PC-3 (cell line): ENCODE data around the gene TRPV5. TPM values are rescaled to one million over a fixed set of nuclear protein-coding genes. Genes with fewer than 3 reads are reported as not detected.

Experiments used
- ATAC-seq: fragments of 200-7000 bp; cut with Tn5 transposase; 2 replicates; pipeline ENCODE4 v1.9.1; 2020; ENCODE audit warnings: mild to moderate bottlenecking, moderate library complexity
- BruUV-seq: library from RNA; stranded (reverse); fragments of 400-500 nt; replicated peaks from 2 replicates; lab custom pipeline; 2021; lab: Mats Ljungman, UMichigan
- CTCF ChIA-PET: fragments of 300-600 bp; sonication (Branson Sonifier 250); formaldehyde crosslinking; loops from one replicate; lab custom pipeline; 2022; ENCODE audit warnings: antibody characterized with exemption; lab: Charles Lee
- POLR2A ChIA-PET: fragments of 300-600 bp; sonication (Branson Sonifier 250); formaldehyde crosslinking; loops from one replicate; lab custom pipeline; 2022; ENCODE audit warnings: antibody characterized with exemption; ENCODE audit not compliant: unreplicated experiment; lab: Charles Lee
- DNase-seq: peaks from one replicate; pipeline ENCODE4 v3.0.0-alpha.2; 2015
- H2AFZ ChIP-seq: fragments of 300-600 bp; sonication (generic); 2 replicates; pipeline ENCODE4 v1.6.0; 2016; ENCODE audit warnings: antibody characterized with exemption, low read length
- H3F3A ChIP-seq: fragments of 300-600 bp; sonication (generic); one replicate; pipeline ENCODE4 v1.6.0; 2017; ENCODE audit warnings: antibody characterized with exemption, low read length, control low read depth, mild to moderate bottlenecking; ENCODE audit not compliant: unreplicated experiment
- H3K27ac ChIP-seq: fragments of 300-600 bp; sonication (generic); 2 replicates; pipeline ENCODE4 v1.5.1; 2016; ENCODE audit warnings: mild to moderate bottlenecking, low read length
- H3K27me3 ChIP-seq: fragments of 300-600 bp; sonication (generic); 2 replicates; pipeline ENCODE4 v1.6.1; 2016; ENCODE audit warnings: low read length, mixed read lengths
- H3K36me3 ChIP-seq: fragments of 300-600 bp; sonication (generic); 2 replicates; pipeline ENCODE4 v1.6.1; 2016; ENCODE audit warnings: low read depth, mixed run types, low read length, mixed read lengths
- H3K4me1 ChIP-seq: fragments of 300-600 bp; sonication (generic); 2 replicates; pipeline ENCODE4 v1.5.1; 2016; ENCODE audit warnings: low read length; ENCODE audit not compliant: insufficient read depth
- H3K4me2 ChIP-seq: fragments of 300-600 bp; sonication (generic); 2 replicates; pipeline ENCODE4 v1.6.0; 2016; ENCODE audit warnings: low read length
- H3K4me3 ChIP-seq: fragments of 300-600 bp; sonication (generic); 2 replicates; pipeline ENCODE4 v1.5.1; 2016; ENCODE audit warnings: mild to moderate bottlenecking, low read length, mixed read lengths
- H3K79me2 ChIP-seq: fragments of 300-600 bp; sonication (generic); 2 replicates; pipeline ENCODE4 v1.6.1; 2017; ENCODE audit warnings: low read length, mixed read lengths
- H3K9ac ChIP-seq: fragments of 300-600 bp; sonication (generic); 2 replicates; pipeline ENCODE4 v1.6.0; 2016; ENCODE audit warnings: mild to moderate bottlenecking, low read length
- H3K9me2 ChIP-seq: fragments of 300-600 bp; sonication (generic); replicated peaks from 2 replicates; pipeline ENCODE4 v1.6.1; 2016; ENCODE audit warnings: mixed run types, low read length, mixed read lengths
- H3K9me3 ChIP-seq: fragments of 300-600 bp; sonication (generic); 2 replicates; pipeline ENCODE4 v1.6.1; 2016; ENCODE audit warnings: low read length, mixed read lengths
- H4K20me1 ChIP-seq: fragments of 300-600 bp; sonication (generic); 2 replicates; pipeline ENCODE4 v1.6.1; 2016; ENCODE audit warnings: low read length, mixed read lengths
- EZH2 ChIP-seq: fragments of 300-600 bp; sonication (generic); IDR thresholded peaks from one replicate; pipeline ENCODE4 v1.6.1; 2017; ENCODE audit warnings: antibody characterized with exemption, mild to moderate bottlenecking, low read length; ENCODE audit not compliant: unreplicated experiment
- EZH2phosphoT487 ChIP-seq: fragments of 300-600 bp; sonication (generic); IDR thresholded peaks from 2 replicates; pipeline ENCODE4 v1.6.1; 2018; ENCODE audit warnings: mild to moderate bottlenecking, antibody characterized with exemption, low read length, borderline replicate concordance
- intact Hi-C: fragments of 100-400 bp; cut with micrococcal nuclease; formaldehyde crosslinking; loops from 2 replicates; pipeline ENCODE4 v1.9.0; 2023
- total RNA-seq: library from RNA; depleted of rRNA; stranded (reverse); fragments of >200 nt; gene quantifications from 2 replicates; pipeline ENCODE4 v1.2.3, GENCODE V29; 2014
- TF ChIP-seq, protein P1 (sequence below): fragments of 300-600 bp; sonication (generic); conservative IDR thresholded peaks from 2 replicates; pipeline ENCODE4 v1.5.1; 2017; ENCODE audit warnings: antibody characterized with exemption, low read depth, mild to moderate bottlenecking, low read length

Gene TRPV5
- total RNA-seq, 1 experiment from 2014 or later: not detected

DNA sequence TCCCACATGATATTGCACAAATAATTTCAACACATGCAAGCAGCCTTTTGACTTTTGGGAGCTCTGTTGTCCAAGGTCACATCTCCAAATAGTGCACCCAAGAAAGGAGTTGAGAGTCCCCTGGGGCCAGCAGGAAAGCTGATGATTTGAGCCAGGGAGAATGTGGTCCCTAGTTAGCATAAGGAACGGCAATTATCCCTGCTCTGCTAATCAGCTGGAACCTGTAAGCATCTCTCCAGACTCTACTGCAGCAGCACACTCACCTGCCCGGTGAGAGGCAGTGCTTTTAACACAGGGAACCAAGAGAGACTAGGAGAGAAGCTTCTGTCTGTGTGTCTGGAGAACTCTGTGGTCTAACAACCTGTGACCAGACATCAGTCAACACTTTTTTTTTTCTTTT, 17.0 kb downstream of the TRPV5 start:
- no peak overlapping the region for H3K4me3 ChIP-seq
- POLR2A ChIA-PET: no interaction called here
- DNase-seq (no peak), ATAC-seq (no peak)
- CTCF ChIA-PET: no interaction called here
- no peak overlapping the region for H2AFZ ChIP-seq
- TF ChIP-seq, protein P1, sequence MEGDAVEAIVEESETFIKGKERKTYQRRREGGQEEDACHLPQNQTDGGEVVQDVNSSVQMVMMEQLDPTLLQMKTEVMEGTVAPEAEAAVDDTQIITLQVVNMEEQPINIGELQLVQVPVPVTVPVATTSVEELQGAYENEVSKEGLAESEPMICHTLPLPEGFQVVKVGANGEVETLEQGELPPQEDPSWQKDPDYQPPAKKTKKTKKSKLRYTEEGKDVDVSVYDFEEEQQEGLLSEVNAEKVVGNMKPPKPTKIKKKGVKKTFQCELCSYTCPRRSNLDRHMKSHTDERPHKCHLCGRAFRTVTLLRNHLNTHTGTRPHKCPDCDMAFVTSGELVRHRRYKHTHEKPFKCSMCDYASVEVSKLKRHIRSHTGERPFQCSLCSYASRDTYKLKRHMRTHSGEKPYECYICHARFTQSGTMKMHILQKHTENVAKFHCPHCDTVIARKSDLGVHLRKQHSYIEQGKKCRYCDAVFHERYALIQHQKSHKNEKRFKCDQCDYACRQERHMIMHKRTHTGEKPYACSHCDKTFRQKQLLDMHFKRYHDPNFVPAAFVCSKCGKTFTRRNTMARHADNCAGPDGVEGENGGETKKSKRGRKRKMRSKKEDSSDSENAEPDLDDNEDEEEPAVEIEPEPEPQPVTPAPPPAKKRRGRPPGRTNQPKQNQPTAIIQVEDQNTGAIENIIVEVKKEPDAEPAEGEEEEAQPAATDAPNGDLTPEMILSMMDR: no peak
- no peak for TF ChIP-seq EZH2
- no peak for TF ChIP-seq EZH2phosphoT487
- no peaks in the 10 kb centered on the region for H3K9me2 ChIP-seq
- H3K4me2 ChIP-seq: no peak overlapping the region
- no peaks in the 10 kb centered on the region for H3K9me3 ChIP-seq
- intact Hi-C loops: no loop called here
- no peaks in the 10 kb centered on the region for H3K36me3 ChIP-seq
- H3K4me1 ChIP-seq: no peaks in the 10 kb centered on the region
- no TSS peak for BruUV-seq
- no peaks in the 10 kb centered on the region for H3K79me2 ChIP-seq
- H3K9ac ChIP-seq: no peak overlapping the region
- no peak overlapping the region for H3K27ac ChIP-seq
- no peaks in the 10 kb centered on the region for H4K20me1 ChIP-seq
- H3F3A ChIP-seq: no peaks in the 10 kb centered on the region
- H3K27me3 ChIP-seq: peaks cover 71% of the 10 kb centered on the region

DNA sequence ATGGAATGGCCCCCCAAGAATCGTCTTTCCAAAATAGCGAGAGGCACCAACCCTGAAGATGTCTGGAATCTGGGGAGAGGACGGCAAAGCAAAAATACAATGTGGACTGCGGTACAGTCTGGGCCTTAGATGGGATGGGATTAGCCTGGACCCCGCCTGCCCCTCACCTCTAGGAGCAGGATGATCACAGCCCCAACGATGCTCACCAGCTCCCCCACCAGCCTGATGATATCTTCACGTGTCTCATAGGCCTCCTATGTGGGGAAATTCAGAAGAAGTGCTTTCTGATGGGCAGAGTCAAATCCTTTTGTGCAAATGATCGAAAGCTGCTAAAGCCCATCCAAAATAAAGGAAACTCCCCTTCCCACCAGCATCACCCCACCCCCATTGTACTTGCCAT, 18.2 kb downstream of the TRPV5 start:
- Histone ChIP-seq H3K36me3 (no peaks in the 10 kb centered on the region), H3F3A (no peaks in the 10 kb centered on the region), H3K9me3 (no peaks in the 10 kb centered on the region), H3K79me2 (no peaks in the 10 kb centered on the region), H3K27me3 (peaks cover 73% of the 10 kb centered on the region), H3K9me2 (no peaks in the 10 kb centered on the region), H3K9ac (no peak overlapping the region), H3K4me2 (no peak overlapping the region), H4K20me1 (no peaks in the 10 kb centered on the region), H3K27ac (no peak overlapping the region), H3K4me3 (no peak overlapping the region), H2AFZ (no peak overlapping the region), H3K4me1 (no peaks in the 10 kb centered on the region)
- intact Hi-C loops: no loop called here
- CTCF ChIA-PET: no interaction called here
- no peak for DNase-seq
- ATAC-seq: no peak
- TF ChIP-seq EZH2phosphoT487 (no peak), EZH2 (no peak)
- TF ChIP-seq, protein P1: no peak
- POLR2A ChIA-PET: no interaction called here
- BruUV-seq: no TSS peak

DNA sequence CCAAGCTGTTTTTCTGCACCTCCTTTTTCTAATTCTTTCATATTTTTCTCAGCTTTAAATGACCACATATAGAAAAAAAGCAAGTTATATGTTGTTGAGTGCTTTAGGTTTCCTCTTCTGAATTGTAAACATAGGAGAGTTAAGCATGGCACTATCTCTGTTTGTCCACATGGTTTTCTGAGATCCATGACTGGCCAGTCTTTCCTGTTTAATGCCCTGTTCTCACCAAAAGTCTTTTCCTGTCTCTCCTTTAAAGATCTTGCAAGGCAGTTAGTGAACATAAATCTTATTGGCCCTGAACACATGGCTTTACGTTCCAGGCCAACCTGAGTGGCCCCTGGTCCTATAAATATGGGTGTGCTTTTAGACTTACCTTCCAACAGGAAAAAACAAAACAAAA, 19.4 kb downstream of the TRPV5 start:
- no peaks in the 10 kb centered on the region for H3K9me2 ChIP-seq
- no peaks in the 10 kb centered on the region for H3F3A ChIP-seq
- peaks cover 69% of the 10 kb centered on the region for H3K27me3 ChIP-seq
- H3K36me3 ChIP-seq: no peaks in the 10 kb centered on the region
- H3K27ac ChIP-seq: no peak overlapping the region
- no peaks in the 10 kb centered on the region for H3K9me3 ChIP-seq
- no peak for ATAC-seq
- no TSS peak for BruUV-seq
- no peak overlapping the region for H2AFZ ChIP-seq
- no peak overlapping the region for H3K4me2 ChIP-seq
- ChIA-PET CTCF (no interaction called here), POLR2A (no interaction called here)
- intact Hi-C loops: no loop called here
- TF ChIP-seq, protein P1: no peak
- TF ChIP-seq EZH2 (no peak), EZH2phosphoT487 (no peak)
- H3K4me1 ChIP-seq: peaks cover 4% of the 10 kb centered on the region; the same call in 1 of the 2 replicates
- no peaks in the 10 kb centered on the region for H3K79me2 ChIP-seq
- no peak overlapping the region for H3K4me3 ChIP-seq
- H3K9ac ChIP-seq: no peak overlapping the region
- no peak for DNase-seq
- no peaks in the 10 kb centered on the region for H4K20me1 ChIP-seq
